GM21825 (cell line): ENCODE measurements around the gene ADAMTS6.

Source experiments
- ATAC-seq: cut with Tn5 transposase; IDR thresholded peaks from one replicate; pipeline ENCODE4 v1.9.1; 2021; ENCODE audit warnings: mild to moderate bottlenecking, moderate library complexity; ENCODE audit not compliant: unreplicated experiment

The ADAMTS6 gene

DNA sequence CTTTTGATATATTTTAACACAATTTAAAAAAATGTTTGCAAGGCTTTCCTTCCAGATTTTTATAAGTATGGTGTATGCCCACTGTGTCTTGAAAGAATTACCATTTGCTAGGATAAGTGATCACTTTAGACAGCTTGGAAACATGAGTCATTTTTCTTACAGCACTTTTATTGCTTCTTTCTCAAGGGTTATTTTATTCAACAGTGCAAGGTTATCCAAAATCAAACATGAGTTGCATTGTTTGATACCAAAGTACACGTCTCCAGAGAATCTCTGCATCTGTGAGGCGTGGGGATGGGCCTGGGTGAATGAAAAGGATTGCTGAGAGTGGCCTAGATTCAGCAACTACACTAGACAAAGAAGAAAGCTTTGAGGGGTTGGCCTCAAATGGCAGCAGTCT, 329.6 kb downstream of the ADAMTS6 start:
- ATAC-seq = no peak

DNA sequence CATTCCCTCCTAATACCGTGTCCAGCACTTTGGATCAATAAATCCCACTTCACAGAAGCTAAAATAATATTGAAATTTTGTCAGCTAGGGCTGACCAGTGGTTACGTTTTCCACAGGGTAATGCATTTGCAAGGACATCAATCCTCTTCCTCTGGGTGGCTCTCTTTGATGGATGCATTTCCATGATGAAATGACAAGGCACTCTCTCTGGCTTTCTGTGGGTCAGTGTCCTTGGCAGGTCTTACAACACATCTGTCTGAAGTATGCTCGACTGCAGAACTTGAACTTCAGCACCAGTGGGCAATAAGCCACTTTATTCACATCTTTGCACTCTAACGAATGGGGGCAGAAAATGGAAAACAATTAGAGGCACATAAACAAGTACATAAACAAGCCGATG, 330.1 kb downstream of the ADAMTS6 start:
- no peak for ATAC-seq

DNA sequence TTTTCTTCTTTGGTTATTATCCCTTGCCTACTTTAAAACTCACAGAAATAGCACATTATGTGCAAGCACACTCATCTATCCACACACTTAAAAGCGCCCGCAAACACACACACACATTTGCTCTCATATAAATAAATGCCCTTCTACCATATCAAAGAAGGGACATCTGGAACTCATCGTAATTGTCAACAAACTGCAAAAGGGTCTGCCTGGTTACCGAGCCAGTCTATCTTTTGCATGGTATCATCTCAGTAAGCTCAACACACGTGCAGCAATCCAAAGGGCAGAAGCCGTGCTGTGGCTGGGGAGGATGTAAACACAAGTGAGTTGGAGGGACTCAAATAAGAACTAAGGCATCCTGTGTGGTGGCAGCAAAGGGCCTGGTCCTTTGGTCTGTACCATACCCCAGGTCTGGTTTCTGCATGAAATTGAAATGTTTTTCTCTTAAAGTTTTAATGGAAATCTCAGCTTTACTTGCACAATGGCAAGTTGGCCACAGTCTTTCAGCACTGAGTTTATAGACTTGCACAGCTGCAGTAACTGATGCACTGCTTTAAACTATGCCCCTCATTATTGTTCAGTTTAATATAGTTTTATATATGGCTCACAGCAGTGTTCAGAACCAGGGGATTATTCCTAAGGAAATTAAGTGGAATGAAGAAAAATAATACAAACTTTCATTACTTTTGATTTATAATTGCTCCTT, 331.0 kb downstream of the ADAMTS6 start:
- ATAC-seq = no peak

DNA sequence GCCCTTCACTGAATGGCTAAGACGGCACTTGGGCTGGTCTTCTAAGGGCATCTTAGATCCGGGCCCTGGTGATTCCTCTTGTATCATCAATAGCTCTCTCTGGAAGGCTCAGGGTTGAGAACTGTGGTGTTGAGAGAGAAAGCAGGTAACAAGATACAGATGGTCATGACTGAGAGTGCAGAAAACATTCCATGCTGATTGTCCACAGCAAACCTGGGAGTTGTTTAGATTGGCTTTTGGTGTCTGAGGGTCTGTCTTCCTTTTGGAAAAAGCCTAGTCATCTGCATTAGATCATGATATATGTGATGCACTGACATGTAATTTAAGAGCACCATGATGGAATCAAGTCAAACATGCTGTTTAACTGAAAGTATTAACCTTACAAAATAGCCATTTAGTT, 331.9 kb downstream of the ADAMTS6 start:
- ATAC-seq = no peak

DNA sequence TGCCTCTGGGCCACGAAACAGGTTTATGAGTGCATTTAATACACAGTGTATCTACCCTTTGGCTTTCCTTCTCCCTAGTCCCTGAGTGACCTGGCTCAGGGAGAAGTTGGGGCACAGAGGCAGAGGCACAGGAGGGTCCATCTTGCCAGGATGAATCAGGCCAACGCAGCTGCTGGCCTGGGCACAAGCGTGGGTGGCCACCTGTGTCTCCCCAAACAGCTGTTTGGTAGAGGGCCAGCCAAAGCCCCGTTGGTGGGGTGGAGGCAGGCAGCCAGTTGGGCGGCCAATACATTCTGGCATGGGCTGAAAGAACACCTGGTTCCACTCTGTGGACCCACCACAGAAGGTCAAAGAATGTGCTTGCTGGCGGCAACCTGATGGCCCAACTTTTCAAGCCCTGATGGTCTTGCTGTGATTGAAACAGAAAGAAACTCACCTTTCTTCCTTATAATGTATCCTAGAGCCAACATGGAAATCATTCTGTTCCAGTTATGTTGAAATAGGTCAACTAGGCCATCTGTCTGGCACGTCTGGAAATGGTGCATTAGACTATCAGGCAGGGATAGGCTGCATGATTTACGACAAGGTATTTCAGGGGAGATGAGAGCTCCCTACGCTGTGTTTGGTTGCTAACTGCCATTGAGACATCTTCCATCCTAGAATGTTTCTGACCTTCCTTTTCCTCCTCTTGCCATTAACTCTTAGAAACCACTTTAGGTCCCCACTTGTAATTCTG, 337.4 kb downstream of the ADAMTS6 start:
- no peak for ATAC-seq

DNA sequence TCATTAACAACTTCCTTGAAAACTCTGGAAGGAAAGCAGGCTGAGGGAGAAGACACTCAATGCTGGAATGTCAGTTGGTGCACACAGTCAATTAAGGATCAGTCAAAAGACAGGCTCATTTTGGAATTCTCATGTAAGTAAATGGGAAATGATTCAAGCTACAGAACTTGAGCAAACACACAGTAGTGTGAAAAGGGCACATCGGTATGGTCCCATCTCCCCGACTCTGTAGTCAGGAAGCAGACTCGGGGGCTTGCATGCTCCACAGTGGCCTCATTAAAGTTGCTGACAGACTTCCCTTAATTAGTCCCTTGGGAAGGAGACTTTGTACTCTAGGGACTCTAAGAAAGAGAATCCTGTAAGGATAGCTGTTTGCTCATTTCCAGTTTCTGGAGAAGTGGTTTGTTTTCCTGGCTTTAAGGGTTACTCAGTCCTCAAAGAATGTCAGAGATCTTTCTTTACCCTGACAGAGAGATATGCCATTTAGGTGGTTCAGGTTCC, 339.2 kb downstream of the ADAMTS6 start:
- no peak for ATAC-seq

DNA sequence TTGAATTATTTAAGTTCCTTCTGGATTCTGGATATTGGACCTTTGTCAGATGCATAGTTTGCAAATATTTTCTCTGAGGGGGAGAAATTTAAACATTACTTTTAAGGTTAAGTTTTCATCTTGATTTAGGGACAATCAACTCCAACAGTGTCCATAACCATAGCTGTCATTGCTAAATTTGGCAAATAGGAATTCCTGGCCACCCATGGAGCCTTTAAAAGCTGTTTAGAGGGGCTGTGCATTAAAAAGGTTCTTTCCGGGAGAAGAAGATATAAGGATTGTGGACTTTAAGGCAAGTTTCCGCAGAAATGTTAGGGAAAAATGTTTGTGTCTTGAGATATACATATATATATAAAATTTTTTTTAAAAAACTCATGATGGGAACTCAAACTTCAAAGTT, 339.7 kb downstream of the ADAMTS6 start:
- ATAC-seq = no peak

DNA sequence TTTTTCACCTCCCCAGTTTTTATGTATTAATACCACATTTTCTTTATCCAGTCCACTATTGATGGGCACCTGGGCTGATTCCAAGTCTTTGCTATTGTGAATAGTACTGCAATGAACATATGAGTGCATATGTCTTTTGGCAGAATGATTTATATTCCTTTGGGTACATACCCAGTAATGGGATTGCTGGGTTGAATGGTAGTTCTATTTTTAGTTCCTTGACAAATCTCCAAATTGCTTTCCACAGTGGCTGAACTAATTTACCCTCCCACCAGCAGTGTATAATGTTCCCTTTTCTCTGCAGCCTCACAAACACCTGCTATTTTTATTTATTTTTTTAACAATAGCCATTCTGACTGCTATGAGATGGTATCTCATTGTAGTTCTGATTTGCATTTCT, 340.2 kb downstream of the ADAMTS6 start:
- ATAC-seq = no peak

DNA sequence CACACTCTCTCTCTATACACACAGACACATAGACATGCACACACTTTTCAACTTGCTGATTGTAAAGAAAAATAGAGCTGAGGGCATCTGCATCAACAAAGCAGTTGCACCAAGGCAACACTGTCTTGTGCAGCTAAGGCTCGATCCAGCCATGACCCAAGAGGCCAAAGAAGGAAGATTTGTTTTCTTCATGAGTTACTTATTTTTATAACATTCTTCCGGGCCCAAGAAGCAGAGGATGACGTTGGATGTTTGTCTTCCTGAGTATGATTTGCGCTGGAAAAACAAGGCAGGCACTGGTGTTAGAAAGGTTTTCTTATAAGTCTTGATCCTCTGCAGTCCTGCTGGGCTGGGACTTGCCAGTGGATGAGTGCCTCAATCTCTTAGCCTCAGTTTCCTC, 344.1 kb downstream of the ADAMTS6 start:
- no peak for ATAC-seq

DNA sequence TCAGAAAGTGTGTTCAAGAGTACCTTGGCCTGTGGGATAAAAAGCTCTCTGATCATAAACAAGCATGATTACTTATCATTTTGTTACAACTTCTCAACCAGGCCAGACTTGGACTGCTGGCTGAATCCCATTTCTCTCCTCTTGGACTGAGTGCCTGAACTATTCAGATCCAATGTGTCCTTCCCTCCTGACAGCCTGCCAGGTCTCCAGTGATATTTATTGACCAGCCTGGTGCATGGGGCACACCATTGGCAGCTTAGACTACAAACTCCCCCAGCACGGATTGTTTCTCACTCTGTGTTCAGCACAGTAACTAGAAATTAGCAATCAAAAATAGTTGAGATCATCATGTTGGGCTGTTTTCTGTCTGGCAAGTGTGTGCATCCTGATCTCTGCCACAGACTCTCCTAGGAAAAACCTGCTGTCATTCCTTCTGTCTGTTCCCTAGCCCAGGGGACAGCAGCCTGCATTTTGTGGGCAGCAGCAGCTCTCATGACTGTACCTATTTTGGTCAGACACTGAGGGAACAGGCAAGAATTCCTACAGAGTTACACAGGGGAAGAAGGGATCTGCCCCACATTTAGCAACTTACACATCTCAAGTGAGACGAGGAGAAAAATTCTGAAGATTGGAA, 348.1 kb downstream of the ADAMTS6 start:
- no peak for ATAC-seq

DNA sequence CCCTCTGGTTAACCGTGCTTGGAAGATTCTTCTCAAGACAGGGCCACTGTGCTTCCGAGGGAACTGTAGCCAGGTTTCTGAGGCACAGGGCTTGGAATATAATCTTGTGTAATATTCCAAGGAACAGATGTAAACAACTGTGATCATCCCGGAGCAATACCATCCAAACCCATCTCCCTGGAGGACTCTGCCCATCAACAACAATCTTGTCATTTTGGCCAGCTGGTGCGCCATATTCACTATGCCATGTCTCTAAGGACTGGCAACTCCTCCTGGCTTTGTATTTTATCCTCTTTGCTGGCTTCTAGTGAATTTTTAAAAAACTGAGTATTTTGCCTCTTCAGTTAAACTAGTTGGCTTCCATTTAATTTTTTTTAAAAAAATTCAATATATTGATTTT, 349.3 kb downstream of the ADAMTS6 start:
- ATAC-seq = no peak

DNA sequence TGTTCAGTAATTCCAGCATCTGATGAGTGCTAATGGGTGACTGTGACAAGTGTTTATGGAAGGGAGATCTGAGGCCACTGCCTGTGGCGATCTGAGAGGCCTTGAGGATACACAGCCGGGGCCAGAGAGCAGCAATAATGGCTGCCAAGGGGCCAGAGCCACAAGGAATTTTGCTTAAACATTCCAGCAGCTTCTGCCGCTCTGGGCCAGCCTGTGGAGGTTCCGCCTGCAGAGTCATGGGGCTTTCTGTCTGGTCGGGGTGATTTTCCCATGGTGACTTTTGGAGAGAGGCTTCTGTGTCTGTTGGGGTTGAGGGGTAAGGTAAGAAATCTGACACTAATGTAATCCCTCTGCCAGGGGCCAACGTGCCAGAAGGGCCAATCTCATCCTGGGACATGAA, 353.5 kb downstream of the ADAMTS6 start:
- ATAC-seq = no peak

DNA sequence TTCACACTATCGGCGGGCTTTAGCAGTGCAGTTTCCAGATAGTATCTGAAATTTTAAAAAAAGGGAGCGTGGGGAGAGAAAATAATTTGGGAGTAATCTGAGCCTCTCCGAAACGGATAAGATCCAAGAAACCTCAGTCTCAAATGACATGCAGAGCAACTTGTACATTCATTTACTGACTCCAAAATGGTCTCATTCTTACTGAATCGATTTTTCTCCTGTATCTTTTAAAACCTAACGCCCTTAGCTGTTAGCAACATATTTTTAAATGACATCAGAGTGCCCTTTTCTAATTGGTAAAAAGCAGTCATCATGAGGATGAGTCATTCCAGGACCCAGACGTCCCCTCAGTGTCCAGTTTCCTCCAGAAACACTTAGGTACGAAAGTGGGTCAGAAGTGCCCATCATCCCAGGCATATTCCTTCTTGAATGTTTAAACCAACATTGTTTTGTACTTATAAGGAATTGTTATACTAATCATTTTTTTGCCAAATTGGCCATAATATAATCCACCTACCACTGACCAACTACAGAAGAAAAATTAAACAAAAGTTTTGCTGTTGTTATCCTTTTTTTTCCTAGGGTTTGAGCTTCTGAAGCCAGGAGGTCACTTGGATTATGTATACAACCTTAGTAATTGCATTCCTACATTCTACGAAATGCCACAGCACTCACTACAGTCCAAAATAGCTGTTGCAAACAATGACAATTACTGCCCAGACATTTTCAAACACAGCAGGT, 354.4 kb downstream of the ADAMTS6 start:
- ATAC-seq = no peak

DNA sequence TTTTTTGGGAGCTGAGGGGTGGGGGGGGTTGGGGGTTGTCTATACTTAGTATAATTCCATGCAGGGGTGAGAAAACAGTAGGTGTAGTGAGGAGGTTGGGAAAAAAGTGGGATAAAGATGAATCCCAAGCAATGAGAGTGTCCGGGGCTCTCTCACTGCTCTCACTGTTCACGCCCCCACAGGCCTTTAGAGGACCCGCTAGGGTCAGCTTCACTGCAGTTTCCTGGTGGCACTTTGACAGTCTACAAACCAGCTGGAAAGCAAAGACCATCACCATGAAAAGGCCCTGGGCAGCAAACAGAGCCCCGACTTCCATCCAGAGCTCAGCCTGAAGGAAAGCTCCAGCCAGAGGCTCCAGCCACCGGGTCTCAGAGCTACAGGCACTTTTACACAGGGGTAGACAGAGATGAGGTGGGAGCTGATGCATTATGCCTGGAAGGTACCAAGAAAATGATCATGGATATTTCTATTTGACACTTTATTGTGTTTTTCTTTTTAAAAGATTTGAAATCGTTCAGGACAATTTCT, 355.1 kb downstream of the ADAMTS6 start:
- no peak for ATAC-seq

DNA sequence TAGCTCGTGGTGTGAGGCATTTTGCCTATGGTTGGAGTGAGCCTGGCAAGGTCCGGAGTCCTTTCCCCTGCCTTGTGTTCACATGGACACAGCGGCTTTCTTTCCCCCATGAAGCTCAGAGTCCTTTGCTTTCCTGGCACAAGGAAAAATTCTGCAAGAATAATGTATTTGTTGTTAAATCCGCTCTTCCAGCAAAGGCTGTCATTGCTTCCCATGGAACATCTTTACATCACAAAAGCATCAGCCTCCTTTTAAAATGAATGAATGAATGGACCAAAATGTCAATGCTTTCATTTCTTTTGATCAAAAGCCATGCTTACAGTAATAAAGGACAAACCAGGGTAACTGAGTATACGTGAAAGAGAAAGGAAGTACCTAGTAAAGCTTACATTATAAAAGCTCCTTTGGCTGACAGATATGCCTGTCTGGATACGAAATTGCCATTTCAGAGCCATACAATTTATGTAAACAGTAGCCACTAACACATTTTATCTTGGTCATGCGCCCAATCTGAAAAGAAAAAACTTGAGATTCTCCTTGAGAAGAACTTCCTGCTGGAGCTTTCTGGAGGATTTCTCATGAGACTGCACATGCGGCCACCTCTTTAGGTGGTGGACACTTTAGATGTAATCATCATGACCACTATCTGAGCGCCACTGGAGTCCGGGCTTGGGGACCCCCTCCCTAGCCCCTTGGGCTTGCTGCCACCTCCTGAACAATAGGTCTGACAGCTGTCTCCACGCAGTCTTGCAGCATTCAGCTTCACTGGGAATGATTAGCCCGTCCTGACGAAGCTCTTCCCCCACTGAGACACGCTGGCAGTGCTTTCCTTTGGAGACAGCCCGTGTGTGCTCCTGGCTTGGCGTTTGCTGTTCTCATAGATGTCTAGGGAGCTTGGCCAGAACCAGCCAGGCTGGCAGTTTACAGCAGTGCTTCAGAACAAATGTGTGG, 355.9 kb downstream of the ADAMTS6 start:
- no peak for ATAC-seq

DNA sequence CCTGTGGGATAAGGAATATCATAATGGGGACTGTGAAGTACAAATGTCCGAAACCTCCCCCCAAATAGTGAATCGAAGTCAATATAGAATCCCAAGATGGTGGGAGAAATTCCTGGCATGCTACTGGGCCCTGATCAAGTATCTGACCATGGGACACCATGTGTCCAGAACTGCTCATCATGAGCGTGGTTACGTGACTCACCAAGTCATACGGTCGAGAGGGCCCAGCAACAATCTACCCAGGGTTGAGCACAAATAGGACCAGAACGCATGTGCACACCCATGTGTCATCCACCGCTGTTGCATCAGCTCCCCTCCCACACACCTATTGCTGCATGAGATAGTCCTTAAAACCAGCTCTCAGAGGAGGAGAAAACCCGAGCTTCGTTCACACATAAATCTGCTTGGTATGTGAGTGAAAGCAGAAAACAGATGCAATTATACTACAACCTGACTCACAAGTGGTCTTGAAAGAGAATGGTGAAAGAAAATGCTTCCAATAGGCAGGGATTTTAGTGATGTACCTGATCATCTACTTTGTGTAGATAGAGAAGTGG, 359.8 kb downstream of the ADAMTS6 start:
- ATAC-seq = no peak

DNA sequence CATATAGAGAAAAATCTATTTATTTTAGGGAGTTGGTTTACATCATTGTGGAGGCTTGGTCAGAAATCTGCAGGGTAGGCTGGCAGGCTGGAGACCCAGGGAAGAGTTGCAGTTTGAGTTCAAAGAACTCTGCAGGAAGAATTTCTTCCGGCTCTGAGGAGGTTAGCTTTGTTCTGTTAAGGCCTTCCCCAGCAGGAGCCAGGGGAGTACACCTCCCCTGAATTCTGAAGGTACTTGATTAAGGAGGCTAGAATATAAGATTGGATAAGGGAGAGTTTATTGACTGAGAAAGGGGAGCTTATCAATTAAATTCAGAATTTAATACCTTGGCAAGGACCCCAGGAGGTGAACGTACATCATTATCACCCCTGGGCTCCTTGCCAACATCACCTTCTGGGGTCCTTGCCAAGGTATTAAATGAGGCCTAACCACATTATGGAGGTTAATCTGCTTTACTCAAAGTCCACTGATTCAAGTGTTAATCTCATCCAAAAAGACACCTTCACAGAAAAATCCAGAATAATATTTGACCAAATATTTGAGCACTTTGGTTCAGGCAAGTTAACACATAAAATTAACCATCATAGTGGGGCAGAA, 361.3 kb downstream of the ADAMTS6 start:
- ATAC-seq = no peak

DNA sequence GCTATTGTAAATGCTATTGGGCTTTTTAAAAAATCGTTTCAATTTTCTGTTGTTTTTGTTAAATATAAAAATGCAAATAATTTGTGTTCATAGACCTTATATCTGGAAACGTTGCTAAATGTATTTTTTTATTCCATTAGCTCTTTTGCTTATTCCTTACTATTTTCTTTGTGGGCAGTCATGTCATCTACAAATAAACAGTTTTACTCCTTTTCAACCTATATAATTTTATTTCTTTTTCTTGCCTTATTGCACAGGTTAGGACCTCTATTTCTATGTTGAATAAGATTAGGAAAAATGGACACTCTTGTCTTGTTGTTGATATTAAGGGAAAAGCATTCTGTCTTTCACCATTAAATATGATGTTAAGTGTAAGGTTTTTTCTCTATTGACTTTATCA, 364.2 kb downstream of the ADAMTS6 start:
- ATAC-seq = no peak

DNA sequence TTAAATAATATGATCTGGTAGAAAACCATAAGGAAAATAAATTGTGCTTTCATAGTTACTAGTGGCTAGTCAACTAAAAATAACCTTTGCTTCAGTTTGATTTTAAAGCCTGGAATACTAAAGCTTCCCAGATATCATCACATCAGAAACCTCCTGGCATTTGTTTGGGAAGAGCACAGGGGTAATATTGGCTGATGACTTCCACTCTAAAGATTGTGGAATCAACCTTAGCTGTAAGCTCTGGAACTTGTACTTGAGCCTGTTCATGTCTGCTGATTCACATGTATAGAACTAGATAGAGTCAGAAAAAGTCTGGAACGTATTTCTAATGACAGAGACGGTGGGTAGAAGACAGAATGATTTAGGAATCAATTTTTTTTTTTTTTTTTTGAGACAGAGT, 367.9 kb downstream of the ADAMTS6 start:
- ATAC-seq = no peak
